ENCODE measurements around the gene PCDH10. TPM values are rescaled to one million over a fixed set of nuclear protein-coding genes. Genes with fewer than 3 reads are reported as not detected.

Gene PCDH10
- total and polyA plus RNA-seq, 9 of the 15 experiments (the other 6 are each of a cell fraction or from before 2014, with no cell fraction given), result 0.04 to 1.4 (median 0.29) TPM

DNA sequence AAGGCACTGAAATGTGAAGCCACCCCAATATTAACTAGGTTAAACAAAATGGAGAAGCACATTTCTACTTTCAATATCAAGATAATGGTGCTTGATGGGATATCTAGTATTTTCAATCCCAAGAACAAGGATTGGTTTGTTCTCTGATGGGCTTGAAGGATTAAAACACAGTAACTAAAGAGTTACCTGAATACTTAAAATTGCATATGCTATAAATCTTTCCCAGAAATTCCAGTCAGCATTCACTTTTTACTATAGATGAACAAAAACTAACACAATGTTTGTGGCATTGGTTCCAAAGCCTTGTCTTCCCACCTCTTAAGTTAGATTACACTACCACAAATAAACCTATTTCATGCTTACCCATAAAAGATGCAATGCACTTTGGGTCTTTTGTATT lies 3.9 kb upstream of the PCDH10 start:
- no peak for ATAC-seq
- CTCF ChIA-PET (ENCODE audit: low intra/inter-chr PET ratio), result no interaction called here

More for the DNA sequence above, 3.9 kb upstream of the PCDH10 start:
- H3K9ac ChIP-seq (ENCODE audit: insufficient read depth in 1 of 2, low read depth in 2 of 2, low read length in 2 of 2), result no peak overlapping the region
- in situ Hi-C loops (cut with MboI), result no loop called here
- DNase-seq (ENCODE audit: extremely low read depth in 1 of 4, low spot score in 3 of 4), result no peak
- no peak for TF ChIP-seq ZNF75A (CRISPR knock-in tag; IDR thresholded peaks at IDR 0.05)
- TF ChIP-seq RBM22 (IDR thresholded peaks at IDR 0.05; ENCODE audit: low read depth, low read length, poor library complexity, severe bottlenecking), result no peak
- TF ChIP-seq, protein P1, sequence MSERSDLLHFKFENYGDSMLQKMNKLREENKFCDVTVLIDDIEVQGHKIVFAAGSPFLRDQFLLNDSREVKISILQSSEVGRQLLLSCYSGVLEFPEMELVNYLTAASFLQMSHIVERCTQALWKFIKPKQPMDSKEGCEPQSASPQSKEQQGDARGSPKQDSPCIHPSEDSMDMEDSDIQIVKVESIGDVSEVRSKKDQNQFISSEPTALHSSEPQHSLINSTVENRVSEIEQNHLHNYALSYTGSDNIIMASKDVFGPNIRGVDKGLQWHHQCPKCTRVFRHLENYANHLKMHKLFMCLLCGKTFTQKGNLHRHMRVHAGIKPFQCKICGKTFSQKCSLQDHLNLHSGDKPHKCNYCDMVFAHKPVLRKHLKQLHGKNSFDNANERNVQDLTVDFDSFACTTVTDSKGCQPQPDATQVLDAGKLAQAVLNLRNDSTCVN (CRISPR knock-in tag; IDR thresholded peaks at IDR 0.05), result no peak
- no peak for TF ChIP-seq NCOA2 (IDR thresholded peaks at IDR 0.05; ENCODE audit: partially characterized antibody in 2 of 2)
- no peak for TF ChIP-seq HDAC3 (IDR thresholded peaks at IDR 0.05; ENCODE audit: borderline replicate concordance, partially characterized antibody)
- no peak for TF ChIP-seq NFATC3 (IDR thresholded peaks at IDR 0.05)
- TF ChIP-seq ZC3H11A (IDR thresholded peaks at IDR 0.05; ENCODE audit: low read depth, low read length), result no peak
- TF ChIP-seq SRSF9 (IDR thresholded peaks at IDR 0.05; ENCODE audit: borderline replicate concordance, low read depth, low read length), result no peak
- TF ChIP-seq ZNF695 (CRISPR knock-in tag; IDR thresholded peaks at IDR 0.05), result no peak
- TF ChIP-seq NFE2L1 (tag; IDR thresholded peaks at IDR 0.05; ENCODE audit: borderline replicate concordance, low read depth), result no peak
- TF ChIP-seq, protein P2, sequence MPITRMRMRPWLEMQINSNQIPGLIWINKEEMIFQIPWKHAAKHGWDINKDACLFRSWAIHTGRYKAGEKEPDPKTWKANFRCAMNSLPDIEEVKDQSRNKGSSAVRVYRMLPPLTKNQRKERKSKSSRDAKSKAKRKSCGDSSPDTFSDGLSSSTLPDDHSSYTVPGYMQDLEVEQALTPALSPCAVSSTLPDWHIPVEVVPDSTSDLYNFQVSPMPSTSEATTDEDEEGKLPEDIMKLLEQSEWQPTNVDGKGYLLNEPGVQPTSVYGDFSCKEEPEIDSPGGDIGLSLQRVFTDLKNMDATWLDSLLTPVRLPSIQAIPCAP (CRISPR knock-in tag; IDR thresholded peaks at IDR 0.05; ENCODE audit: borderline replicate concordance), result no peak
- no peak for TF ChIP-seq KAT2B (IDR thresholded peaks at IDR 0.05; ENCODE audit: low read depth, low read length)
- TF ChIP-seq, protein P3, sequence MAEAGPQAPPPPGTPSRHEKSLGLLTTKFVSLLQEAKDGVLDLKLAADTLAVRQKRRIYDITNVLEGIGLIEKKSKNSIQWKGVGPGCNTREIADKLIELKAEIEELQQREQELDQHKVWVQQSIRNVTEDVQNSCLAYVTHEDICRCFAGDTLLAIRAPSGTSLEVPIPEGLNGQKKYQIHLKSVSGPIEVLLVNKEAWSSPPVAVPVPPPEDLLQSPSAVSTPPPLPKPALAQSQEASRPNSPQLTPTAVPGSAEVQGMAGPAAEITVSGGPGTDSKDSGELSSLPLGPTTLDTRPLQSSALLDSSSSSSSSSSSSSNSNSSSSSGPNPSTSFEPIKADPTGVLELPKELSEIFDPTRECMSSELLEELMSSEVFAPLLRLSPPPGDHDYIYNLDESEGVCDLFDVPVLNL (CRISPR knock-in tag; IDR thresholded peaks at IDR 0.05; ENCODE audit: low read depth), result no peak
- TF ChIP-seq KDM2B (CRISPR knock-in tag; IDR thresholded peaks at IDR 0.05), result no peak
- TF ChIP-seq, protein P4, sequence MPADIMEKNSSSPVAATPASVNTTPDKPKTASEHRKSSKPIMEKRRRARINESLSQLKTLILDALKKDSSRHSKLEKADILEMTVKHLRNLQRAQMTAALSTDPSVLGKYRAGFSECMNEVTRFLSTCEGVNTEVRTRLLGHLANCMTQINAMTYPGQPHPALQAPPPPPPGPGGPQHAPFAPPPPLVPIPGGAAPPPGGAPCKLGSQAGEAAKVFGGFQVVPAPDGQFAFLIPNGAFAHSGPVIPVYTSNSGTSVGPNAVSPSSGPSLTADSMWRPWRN (IDR thresholded peaks at IDR 0.05; ENCODE audit: low read depth), result no peak
- no peak for TF ChIP-seq POU5F1 (IDR thresholded peaks at IDR 0.05; ENCODE audit: borderline replicate concordance, low read depth, low read length, partially characterized antibody)
- intact Hi-C loops (cut with micrococcal nuclease), result loop anchor here (5.0 kb wide), 1 partner anchor 452 kb away; no protein-coding TSS in a partner anchor
- peaks cover 0 to 8% of the 10 kb centered on the region in 2 experiments; a peak in 2 of 5 replicates for H3K4me1 ChIP-seq (replicated peaks in 1 of 2; ENCODE audit: control insufficient read depth in 2 of 2, insufficient read depth in 2 of 2, low read length in 2 of 2)
- H3K79me2 ChIP-seq (ENCODE audit: control insufficient read depth, insufficient read depth, low read length), result no peaks in the 10 kb centered on the region
- no peaks in the 10 kb centered on the region for H3K36me3 ChIP-seq (ENCODE audit: control insufficient read depth, insufficient read depth, low read length)
- H3K27me3 ChIP-seq (ENCODE audit: control insufficient read depth in 2 of 2, insufficient read depth in 2 of 2, low read length in 2 of 2), result no peaks in the 10 kb centered on the region
- H2AFZ ChIP-seq (ENCODE audit: low read depth, low read length), result no peak overlapping the region
- H3K9me1 ChIP-seq (ENCODE audit: control insufficient read depth, insufficient read depth, low read length), result no peaks in the 10 kb centered on the region
- no peak overlapping the region for H3K4me3 ChIP-seq
- H3K9me3 ChIP-seq (replicated peaks; ENCODE audit: control insufficient read depth, insufficient read depth, low read depth, low read length), result no peaks in the 10 kb centered on the region
- H3K27ac ChIP-seq (ENCODE audit: extremely low read depth, low read depth, low read length), result no peak overlapping the region
- H4K20me1 ChIP-seq (replicated peaks; ENCODE audit: control insufficient read depth, insufficient read depth, low read length), result no peaks in the 10 kb centered on the region
- no peak overlapping the region for H3K4me2 ChIP-seq (ENCODE audit: insufficient read depth, low read length)
- BruUV-seq (replicated peaks), result no TSS peak
- POLR2A ChIA-PET, result no interaction called here
- no peak for FAIRE-seq

All from K562 (cell line).